ENCODE data around the gene ASB18.

- TF ChIP-seq CTCF (optimal IDR thresholded peaks at IDR 0.05 in 1 of 3, IDR thresholded peaks at IDR 0.05 in 1 of 3, conservative IDR thresholded peaks at IDR 0.05 in 1 of 3; ENCODE audit: extremely low read depth in 1 of 3, insufficient read depth in 2 of 3, low read length in 3 of 3) (no peak), EZH2 (IDR thresholded peaks at IDR 0.05; ENCODE audit: low read length) (peak; percentile 99)
Observed at GRCh38 chr2:236236559-236237452, 27.4 kb downstream of the ASB18 start.

Measured in keratinocyte (primary cell).